C4-2B (cell line): ENCODE measurements around the gene SPECC1L.

Source experiments
- H3K27ac ChIP-seq: fragments of 450-650 bp; 2 replicates; pipeline ENCODE4 v1.5.1; 2017
- CTCF ChIP-seq: fragments of 450-650 bp; conservative IDR thresholded peaks from 2 replicates; pipeline ENCODE4 v1.5.1; 2017; ENCODE audit warnings: mild to moderate bottlenecking
- ZFX ChIP-seq: fragments of 450-650 bp; IDR thresholded peaks from 2 replicates; pipeline ENCODE4 v1.6.1; 2017

The SPECC1L gene

DNA sequence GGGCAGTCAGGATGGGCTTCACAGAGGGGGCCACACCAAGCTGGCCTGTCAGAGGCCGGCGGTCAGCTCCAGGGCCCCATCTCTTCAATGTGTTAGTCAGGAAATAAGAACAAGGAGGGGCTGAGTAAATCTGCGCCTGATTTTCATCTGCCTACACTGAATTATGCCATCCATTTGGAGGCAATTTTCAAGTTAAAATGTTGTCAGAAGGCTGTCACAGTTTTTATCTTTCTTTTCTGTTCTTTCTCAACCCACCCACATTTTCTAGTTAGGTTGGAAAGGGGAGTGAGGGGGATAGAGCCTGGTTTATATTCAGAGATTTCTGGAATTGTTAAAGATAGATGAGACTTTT, 175.6 kb downstream of the SPECC1L start:
- TF ChIP-seq ZFX, result no peak
- no peak for TF ChIP-seq CTCF
- H3K27ac ChIP-seq, result no peak overlapping the region

DNA sequence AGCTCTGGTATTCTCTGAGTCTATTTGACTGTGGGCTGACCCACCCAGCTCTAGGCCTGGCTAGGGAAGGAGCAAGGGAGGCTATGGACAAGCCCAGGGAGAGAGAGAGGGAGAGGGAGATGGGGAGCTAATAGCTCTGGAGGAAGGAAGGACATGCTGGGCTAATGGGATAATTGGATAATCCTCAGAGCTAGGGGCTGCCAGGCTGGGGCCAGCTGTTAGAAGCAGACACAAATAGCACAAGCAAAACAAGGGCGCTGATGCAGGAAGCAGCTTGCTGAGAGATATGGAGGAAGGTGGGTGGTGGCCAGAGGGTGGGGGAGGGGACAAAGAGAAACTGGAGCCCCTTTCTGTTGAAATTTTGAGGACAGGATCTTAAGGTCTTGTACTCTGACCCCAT, 180.0 kb downstream of the SPECC1L start:
- no peak for TF ChIP-seq CTCF
- TF ChIP-seq ZFX, result no peak
- H3K27ac ChIP-seq, result no peak overlapping the region

GRCh38 chr22:24451162-24451561, 180.5 kb downstream of the SPECC1L start:
- H3K27ac ChIP-seq, result no peak overlapping the region
- TF ChIP-seq CTCF (no peak), ZFX (no peak)

DNA sequence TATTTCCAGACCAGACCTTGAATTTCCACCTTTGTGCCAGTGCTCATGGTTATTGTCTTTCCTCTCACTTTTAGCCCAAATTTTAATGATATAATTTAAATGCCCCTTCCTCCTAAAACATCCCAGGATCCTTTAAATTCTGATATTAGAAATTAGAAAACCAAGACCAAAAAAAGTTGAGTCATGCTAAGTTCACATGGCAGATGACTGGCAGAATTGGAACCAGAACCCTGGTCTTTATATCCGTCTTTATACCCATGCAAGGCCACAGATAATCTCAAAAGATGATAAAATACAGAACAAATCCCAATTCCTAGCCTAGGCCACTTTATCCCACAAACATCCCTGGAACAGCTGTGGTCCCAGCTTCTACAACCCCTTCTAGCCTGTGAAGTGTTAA, 183.2 kb downstream of the SPECC1L start:
- H3K27ac ChIP-seq, result no peak overlapping the region

DNA sequence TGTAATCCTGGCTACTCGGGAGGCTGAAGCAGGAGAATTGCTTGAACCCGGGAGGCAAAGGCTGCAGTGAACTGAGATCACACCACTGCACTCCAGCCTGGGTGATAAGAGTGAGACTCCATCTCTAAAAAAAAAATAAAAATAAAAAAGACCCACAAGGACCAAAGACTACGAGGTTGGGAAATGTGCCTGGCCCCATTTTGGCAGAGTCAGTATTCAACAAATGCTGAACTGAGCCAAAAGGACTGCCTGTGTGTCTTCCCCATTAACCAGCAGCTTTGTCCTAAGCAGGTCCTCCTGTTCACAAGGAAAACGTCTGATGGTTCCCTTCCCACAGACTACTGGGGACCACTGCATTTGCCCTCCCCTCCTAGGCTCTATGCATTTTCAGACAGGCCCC, 184.4 kb downstream of the SPECC1L start:
- TF ChIP-seq CTCF, result no peak
- TF ChIP-seq ZFX, result no peak
- H3K27ac ChIP-seq, result no peak overlapping the region

More for the DNA sequence above, 183.2 kb downstream of the SPECC1L start:
- TF ChIP-seq ZFX (no peak), CTCF (no peak)

DNA sequence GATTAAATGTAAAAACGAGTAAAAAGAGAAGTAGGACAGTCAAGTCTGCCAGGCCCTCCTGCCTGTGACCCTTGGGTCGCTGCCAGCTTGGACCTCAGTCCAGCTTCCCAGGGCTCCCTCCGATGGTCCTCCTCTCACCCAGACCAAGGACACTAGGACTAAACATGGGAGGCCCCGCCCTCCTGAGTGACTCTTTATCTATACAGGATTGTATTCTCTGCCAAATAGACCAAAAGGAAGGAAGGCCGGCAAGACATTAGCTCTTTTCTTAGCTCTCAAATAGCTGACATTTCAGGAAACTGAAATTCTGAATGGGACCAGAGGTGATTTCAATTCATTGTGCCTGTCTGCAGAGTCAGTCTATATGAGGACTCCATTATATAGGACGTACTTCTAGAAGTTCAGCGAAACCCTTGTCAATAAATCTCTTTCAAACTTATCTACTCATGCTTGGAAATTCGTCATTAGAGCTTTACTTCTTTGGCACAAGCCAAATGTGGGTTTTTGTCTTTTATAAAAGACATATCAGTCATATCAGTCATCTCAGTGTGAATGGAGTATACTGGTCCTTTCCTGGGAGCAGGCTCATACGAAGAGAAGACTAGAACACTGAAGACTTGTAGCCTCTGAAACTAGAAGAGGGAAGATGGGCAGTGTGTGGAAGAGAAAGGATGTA, 185.3 kb downstream of the SPECC1L start:
- no peak overlapping the region for H3K27ac ChIP-seq
- TF ChIP-seq CTCF, result no peak
- no peak for TF ChIP-seq ZFX

DNA sequence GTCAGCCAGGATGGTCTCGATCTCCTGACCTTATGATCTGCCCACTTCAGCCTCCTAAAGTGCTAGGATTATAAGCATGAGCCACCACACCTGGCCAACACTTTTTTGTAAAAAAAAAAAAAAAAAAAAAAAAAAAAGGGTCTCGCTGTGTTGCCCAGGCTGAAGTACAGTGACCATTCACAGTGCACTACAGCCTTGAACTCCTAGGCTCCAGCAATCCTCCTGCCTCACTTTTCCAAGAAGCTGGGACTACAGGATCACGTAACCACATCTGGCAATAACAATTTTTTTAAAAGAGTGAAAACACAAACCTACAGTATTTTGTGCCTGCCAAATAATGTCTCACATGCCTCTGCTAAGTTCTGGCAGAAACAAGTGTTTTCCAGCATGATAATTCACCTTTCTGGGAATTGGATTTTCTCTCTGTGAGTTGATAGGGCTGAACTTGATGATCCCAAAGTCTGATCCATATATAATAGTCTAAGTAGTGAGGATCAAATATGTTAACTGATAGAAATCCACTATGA, 187.3 kb downstream of the SPECC1L start:
- no peak for TF ChIP-seq ZFX
- no peak for TF ChIP-seq CTCF
- no peak overlapping the region for H3K27ac ChIP-seq
